GDM1 (cell line): ENCODE data around the gene RNASE4.

Experiments used
- DNase-seq: peaks from one replicate; lab custom pipeline; 2025; lab: John Stamatoyannopoulos, UW

Gene RNASE4

GRCh38 chr14:20745571-20746358 is 61.4 kb downstream of the RNASE4 start, which contains the start of gene EDDM3A:
Gene EDDM3A (plus strand): TSS chr14:20745887. CDS start chr14:20747581, 1,694 bp downstream.
- DNase-seq = no peak

GRCh38 chr14:20746566-20746965 is 62.2 kb downstream of the RNASE4 start:
- no peak for DNase-seq

- DNase-seq = no peak
Observed at GRCh38 chr14:20748439-20748838, 64.1 kb downstream of the RNASE4 start.

GRCh38 chr14:20750194-20750593 is 65.8 kb downstream of the RNASE4 start:
- DNase-seq = no peak
